ENCODE measurements around the gene SCNN1B. TPM values are rescaled to one million over a fixed set of nuclear protein-coding genes. Genes with fewer than 3 reads are reported as not detected.

The SCNN1B gene
- total and polyA plus RNA-seq, 11 donors, result 0.15 to 1.1 (median 0.34) TPM; not detected in 6

- no peak overlapping the region for H3K4me3 ChIP-seq
- H3K9me3 ChIP-seq, result no peaks in the 10 kb centered on the region
- H3K4me1 ChIP-seq, result peaks cover 0 to 6% (median 0%) of the 10 kb centered on the region in 12 donors
- H3K36me3 ChIP-seq, result peaks cover 0 to 87% (median 81%) of the 10 kb centered on the region in 9 donors
- no peaks in the 10 kb centered on the region for H3K27me3 ChIP-seq
- no peak for TF ChIP-seq CTCF (IDR thresholded peaks at IDR 0.05)
- no peak for TF ChIP-seq POLR2A (IDR thresholded peaks at IDR 0.05)
- intact Hi-C loops (cut with DNase I), result no loop called here
- DNase-seq (no peak), ATAC-seq (no peak)
- WGBS, 4 donors, result 82 to 90% (median 88%) methylated on average over 4 of the region's 4 CpGs
- H3K27ac ChIP-seq, result no peak overlapping the region
Measured at GRCh38 chr16:23410176-23410575, 108.1 kb downstream of the SCNN1B start.

- H3K36me3 ChIP-seq, result peaks cover 0 to 95% (median 92%) of the 10 kb centered on the region in 9 donors
- intact Hi-C loops (cut with DNase I), result no loop called here
- H3K9me3 ChIP-seq, result no peaks in the 10 kb centered on the region
- DNase-seq (no peak), ATAC-seq (no peak)
- no peak for TF ChIP-seq CTCF (IDR thresholded peaks at IDR 0.05)
- TF ChIP-seq POLR2A (IDR thresholded peaks at IDR 0.05), result no peak
- H3K4me3 ChIP-seq, result no peak overlapping the region
- no peaks in the 10 kb centered on the region for H3K27me3 ChIP-seq
- WGBS, 4 donors, result 85 to 89% (median 86%) methylated on average over 6 of the region's 6 CpGs
- H3K27ac ChIP-seq, result no peak overlapping the region
- H3K4me1 ChIP-seq, result no peaks in the 10 kb centered on the region
Measured at GRCh38 chr16:23414731-23415130, 112.6 kb downstream of the SCNN1B start.

- ATAC-seq (no peak), DNase-seq (no peak)
- no peaks in the 10 kb centered on the region for H3K27me3 ChIP-seq
- H3K4me3 ChIP-seq, result no peak overlapping the region
- H3K36me3 ChIP-seq, result peaks cover 0 to 86% (median 72%) of the 10 kb centered on the region in 9 donors
- 62 to 76% (median 71%) methylated on average over 7 of the region's 7 CpGs for WGBS, 4 donors
- no peak overlapping the region for H3K27ac ChIP-seq
- TF ChIP-seq CTCF (IDR thresholded peaks at IDR 0.05) (no peak), POLR2A (IDR thresholded peaks at IDR 0.05) (no peak)
- intact Hi-C loops (cut with DNase I), result no loop called here
- no peaks in the 10 kb centered on the region for H3K4me1 ChIP-seq
- H3K9me3 ChIP-seq, result no peaks in the 10 kb centered on the region
Measured at GRCh38 chr16:23416816-23417215, 114.7 kb downstream of the SCNN1B start.

- Histone ChIP-seq H3K27ac (peak overlapping the region in 1 of 12 donors; percentile 11), H3K4me1 (peaks cover 0 to 13% (median 5%) of the 10 kb centered on the region in 12 donors), H3K27me3 (no peaks in the 10 kb centered on the region), H3K4me3 (no peak overlapping the region), H3K9me3 (no peaks in the 10 kb centered on the region), H3K36me3 (peaks cover 0 to 67% (median 49%) of the 10 kb centered on the region in 9 donors)
- TF ChIP-seq CTCF (IDR thresholded peaks at IDR 0.05), result no peak
- TF ChIP-seq POLR2A (IDR thresholded peaks at IDR 0.05), result no peak
- DNase-seq (no peak), ATAC-seq (no peak)
- intact Hi-C loops (cut with DNase I), result loop anchor here in 1 of 10 donors (10.0 kb wide), 1 partner anchor 345 kb away; no protein-coding TSS in a partner anchor
- WGBS, 4 donors, result 92 to 94% (median 93%) methylated on average over 5 of the region's 5 CpGs
Measured at GRCh38 chr16:23420011-23420410, 117.9 kb downstream of the SCNN1B start.
